Activated CD4-positive, alpha-beta T cell treated with anti-CD3 and anti-CD28 coated beads, Interleukin-2, amount 50 U/mL, for 1 hour (primary cell): ENCODE data around the gene GDA.

Source experiments
- DNase-seq: peaks from one replicate; pipeline ENCODE4 v3.0.0-alpha.2; 2020

GDA gene

GRCh38 chr9:72149231-72149975 is at the start of gene GDA:
GDA (plus strand) TSS chr9:72149440; CDS start chr9:72149560, 120 bp downstream.
- DNase-seq: no peak

DNA sequence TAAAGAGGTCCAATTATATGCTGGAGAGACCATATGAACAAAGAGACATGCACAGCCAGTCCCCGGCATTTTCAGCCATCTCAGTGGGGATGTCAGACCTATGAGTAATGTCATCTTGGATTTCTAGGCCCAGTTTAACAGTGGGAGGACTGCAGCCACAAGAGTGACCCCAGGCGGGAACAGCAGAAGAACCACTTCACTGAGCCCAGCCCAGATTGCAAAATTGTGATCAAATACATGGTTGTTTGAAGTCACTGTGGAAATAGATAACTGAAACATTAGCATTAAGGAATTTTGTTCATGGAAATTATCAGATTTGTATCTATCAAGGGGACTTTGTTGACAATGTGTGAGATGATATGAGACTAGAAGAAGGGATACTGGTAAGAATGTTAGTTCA is 46.7 kb upstream of the GDA start:
- DNase-seq: no peak

DNA sequence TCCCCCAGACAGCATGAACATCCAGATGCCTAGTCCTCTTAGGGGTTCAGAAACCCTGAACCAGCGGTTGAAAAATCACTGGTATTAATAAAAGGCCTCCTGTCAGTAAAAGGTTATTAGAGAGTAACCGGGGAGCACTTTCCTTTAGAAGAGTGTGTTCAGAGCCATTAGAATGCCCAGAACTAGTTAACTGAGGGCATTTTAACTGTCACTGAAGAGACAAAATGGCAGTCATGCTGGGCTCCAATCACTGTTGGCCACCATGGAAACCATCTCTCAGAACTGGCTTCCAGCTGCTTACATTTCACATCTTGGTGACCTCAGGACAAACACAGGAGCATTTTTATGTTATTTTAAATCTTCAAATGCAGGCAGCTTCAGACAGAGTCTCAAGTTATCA is 36.2 kb upstream of the GDA start:
- DNase-seq: no peak

DNA sequence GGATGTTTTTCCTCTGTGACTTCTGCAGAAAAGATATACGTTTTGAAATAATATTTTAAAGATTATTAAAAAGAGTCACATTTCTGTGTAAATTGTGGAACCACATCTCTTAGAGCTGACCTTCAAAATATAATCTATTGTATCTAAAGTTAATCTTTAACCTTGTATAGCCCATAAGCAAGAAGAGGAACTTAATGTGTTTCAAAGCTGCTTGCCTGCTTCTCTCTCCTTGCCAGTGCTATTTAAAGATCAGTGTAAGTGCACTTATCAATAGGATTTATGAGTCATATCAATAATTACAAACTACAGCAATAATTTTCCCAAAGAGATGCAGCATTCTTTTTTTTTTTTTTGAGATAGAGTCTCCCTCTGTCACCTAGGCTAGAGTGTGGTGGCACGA is 29.4 kb upstream of the GDA start:
- DNase-seq: no peak

GRCh38 chr9:72124947-72125346 is 24.3 kb upstream of the GDA start:
- no peak for DNase-seq

DNA sequence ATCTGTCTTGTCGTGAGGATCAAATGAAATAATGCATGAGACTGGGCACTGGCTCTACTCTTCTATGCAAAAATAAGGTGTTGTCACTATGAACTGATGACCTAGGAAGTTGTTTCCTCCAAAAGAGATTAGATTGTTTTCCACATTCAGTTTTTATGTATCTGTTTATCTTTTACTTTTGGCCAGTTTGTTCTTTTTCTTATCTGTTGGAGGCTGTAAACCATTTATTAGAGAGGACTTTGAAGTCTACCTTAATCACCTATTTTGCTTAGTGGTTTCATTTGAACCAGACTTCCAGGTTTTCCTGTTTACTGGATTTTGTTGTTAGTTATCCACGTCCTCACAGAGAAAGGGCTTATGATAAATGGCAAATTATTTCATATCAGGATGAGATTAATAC is 21.5 kb upstream of the GDA start:
- DNase-seq: no peak

GRCh38 chr9:72128526-72128925 is 20.7 kb upstream of the GDA start:
- DNase-seq: no peak

GRCh38 chr9:72129271-72130156 is 19.7 kb upstream of the GDA start:
- no peak for DNase-seq

DNA sequence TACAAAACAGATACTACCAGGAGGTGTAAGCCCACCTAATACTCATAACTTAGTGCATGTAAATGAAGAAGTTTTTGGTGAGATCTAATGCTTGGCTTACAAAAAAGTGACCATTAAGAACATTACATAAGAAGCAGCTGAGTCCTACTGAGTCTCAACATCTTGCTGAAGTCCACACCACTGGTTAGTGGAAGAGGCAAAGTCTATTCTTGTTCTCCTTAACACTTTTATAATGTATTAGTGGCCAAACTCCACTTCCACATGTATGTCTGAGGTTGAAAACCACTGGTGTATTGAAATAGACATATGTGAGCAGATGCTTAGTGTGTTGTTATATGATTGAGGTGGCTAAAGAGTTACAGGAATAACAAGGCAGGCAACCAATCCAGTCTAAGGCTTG is 18.9 kb upstream of the GDA start:
- no peak for DNase-seq

GRCh38 chr9:72131206-72131605 is 18.0 kb upstream of the GDA start:
- no peak for DNase-seq

GRCh38 chr9:72132052-72132451 is 17.2 kb upstream of the GDA start:
- no peak for DNase-seq

DNA sequence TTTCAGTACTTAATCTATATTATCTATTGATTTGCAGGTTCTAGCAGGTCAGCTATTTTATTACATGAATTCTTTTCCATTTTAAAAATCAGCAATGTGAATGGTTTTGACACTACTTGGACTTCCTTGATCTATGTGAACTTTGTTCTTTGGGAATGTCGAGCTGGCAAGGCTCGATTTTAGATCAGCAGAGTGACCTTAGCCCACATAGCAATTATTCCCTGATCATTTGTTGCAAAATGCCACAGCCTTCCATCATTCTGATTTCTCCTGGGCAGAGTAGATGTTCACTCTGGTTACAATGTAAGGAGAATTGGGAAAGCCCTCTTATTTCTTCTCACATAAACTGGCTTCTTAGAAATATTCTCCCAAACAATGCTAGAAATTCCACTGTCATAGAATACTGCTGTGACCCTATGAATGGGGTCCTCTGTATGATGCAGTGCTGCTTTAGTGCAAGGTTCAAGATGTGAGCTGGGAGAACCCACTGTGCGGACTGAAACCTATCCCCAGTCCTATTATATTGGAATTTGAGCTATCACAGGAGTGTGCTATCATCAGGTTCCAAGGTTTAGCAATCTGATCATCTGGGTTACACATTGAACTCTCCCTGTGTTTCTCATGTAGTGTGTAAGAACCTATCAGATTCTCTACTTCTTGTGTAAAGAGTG is 15.7 kb upstream of the GDA start:
- no peak for DNase-seq

- no peak for DNase-seq
Observed at GRCh38 chr9:72134801-72135200, 14.4 kb upstream of the GDA start.

- DNase-seq: no peak
Observed at GRCh38 chr9:72137697-72138365, 11.4 kb upstream of the GDA start.

GRCh38 chr9:72139226-72139625 is 10.0 kb upstream of the GDA start:
- DNase-seq: no peak

DNA sequence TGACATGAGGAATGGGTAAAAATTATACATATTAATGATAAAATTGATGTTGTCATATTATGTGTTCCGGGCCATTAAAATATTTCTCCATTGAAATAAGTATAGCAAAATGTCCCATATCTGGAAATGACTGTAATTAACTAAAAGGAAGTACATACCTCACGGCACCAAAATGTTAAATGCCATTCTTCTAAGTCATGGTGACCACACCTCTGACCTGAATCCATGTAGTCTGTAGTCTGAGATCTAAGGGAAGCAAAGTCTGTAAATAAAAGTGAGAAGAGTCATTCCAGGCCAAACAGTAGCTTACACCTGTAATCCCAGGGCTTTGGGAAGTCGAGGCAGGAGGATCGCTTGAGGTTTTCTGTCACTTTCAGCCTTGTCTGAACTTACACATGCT is 8.7 kb upstream of the GDA start:
- no peak for DNase-seq

GRCh38 chr9:72141484-72141883 is 7.8 kb upstream of the GDA start:
- DNase-seq: no peak

DNA sequence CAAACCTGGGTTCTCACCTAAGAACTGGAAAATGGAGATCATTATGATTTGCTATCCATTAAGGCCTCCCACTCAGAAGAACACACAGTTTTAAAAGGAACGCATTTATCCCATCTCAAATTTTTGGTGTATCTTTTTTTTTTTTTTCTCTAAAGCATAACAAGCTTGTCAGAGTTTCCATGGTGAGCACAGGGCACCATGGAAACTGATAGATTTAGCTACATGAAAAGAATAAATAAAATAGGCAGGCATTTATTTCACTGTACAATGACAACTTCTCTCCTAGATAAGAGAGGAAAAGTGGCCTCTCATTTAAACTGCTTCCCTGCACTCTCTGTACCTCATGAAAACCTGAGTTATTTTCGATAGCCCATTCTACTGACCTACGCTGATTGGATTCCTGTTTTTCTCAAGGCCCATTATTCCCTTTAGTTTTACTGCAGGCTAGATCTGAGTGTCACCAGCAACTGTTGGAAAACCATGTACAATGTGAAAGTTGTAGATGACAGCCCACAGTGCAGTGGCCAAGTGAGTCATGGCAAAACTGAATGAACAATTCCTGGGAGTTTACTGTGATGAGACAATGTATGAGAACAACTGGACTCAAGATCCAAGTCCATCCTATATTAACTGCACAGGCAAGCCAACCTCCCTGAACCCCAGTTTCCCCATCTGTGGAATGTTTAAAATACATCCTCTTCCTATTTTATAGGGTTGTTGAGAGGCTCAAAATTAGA is 4.3 kb upstream of the GDA start:
- no peak for DNase-seq

- DNase-seq: no peak
Observed at GRCh38 chr9:72145733-72146505, 3.3 kb upstream of the GDA start.

- no peak for DNase-seq
Observed at GRCh38 chr9:72147676-72148075, 1.6 kb upstream of the GDA start.

DNA sequence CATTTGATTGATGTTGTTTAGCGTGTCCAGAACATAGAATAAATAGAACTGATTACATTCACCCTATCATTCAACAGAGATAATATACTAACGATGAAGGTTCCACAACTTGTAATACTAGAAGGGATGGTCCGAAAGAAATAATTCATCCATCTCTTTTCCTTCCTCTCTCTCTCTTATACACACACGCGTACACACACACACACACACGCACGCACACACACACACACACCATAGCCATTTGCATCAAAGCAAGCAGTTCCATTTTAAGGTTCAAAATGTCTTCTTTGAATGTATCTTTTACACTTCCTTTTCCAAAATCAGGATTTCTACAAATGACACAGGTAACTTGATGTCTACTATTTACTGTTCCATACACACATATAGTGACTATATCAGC is 887 bp downstream of the GDA start:
- DNase-seq: no peak

DNA sequence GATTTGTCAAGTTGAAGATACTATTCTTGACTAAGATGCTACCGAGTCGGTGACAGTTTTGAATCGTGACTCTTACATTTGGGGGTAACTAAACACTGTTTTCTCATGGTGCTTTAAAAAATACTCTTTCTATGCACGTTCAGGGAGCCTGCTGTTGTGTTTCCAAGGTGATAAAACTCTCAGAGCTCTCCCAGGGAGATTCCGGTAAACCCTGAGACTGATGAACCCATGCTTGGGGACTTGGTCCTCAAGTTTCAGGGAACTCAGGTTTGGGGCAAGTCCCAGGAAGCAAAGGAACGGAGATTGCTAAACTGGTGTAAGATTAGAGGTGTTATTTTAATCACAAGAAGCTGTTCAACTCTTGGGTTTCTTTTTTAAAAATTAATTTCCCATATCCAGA is 1.4 kb downstream of the GDA start:
- DNase-seq: no peak
